ENCODE data around the gene ZNF180. TPM values are rescaled to one million over a fixed set of nuclear protein-coding genes. Genes with fewer than 3 reads are reported as not detected.

Gene ZNF180
- total RNA-seq, 1 donor, result 9.4 TPM

- TF ChIP-seq, protein P1, sequence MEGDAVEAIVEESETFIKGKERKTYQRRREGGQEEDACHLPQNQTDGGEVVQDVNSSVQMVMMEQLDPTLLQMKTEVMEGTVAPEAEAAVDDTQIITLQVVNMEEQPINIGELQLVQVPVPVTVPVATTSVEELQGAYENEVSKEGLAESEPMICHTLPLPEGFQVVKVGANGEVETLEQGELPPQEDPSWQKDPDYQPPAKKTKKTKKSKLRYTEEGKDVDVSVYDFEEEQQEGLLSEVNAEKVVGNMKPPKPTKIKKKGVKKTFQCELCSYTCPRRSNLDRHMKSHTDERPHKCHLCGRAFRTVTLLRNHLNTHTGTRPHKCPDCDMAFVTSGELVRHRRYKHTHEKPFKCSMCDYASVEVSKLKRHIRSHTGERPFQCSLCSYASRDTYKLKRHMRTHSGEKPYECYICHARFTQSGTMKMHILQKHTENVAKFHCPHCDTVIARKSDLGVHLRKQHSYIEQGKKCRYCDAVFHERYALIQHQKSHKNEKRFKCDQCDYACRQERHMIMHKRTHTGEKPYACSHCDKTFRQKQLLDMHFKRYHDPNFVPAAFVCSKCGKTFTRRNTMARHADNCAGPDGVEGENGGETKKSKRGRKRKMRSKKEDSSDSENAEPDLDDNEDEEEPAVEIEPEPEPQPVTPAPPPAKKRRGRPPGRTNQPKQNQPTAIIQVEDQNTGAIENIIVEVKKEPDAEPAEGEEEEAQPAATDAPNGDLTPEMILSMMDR (IDR thresholded peaks at IDR 0.05; ENCODE audit: extremely low read depth, low read depth, low read length), result no peak
- Histone ChIP-seq H3K79me2 (ENCODE audit: insufficient read depth, low read length) (no peaks in the 10 kb centered on the region), H4K20me1 (ENCODE audit: insufficient read depth, low read length) (no peaks in the 10 kb centered on the region), H2AFZ (ENCODE audit: low read length) (no peak overlapping the region), H3K4me2 (ENCODE audit: insufficient read depth, low read length) (no peak overlapping the region), H3K4me1 (ENCODE audit: insufficient read depth, low read length) (no peaks in the 10 kb centered on the region), H3K4me3 (ENCODE audit: insufficient read depth, low read length) (no peak overlapping the region), H3K27ac (ENCODE audit: low read depth, low read length) (no peak overlapping the region), H3K27me3 (ENCODE audit: insufficient read depth, low read length) (peaks cover 6% of the 10 kb centered on the region), H3K36me3 (ENCODE audit: insufficient read depth, low read length) (no peaks in the 10 kb centered on the region), H3K9me3 (ENCODE audit: low read depth, low read length) (no peaks in the 10 kb centered on the region)
- DNase-seq (ENCODE audit: insufficient read length, low spot score, missing footprints), result no peak
Observed at GRCh38 chr19:44525721-44526430, 25.6 kb upstream of the ZNF180 start.

- no peaks in the 10 kb centered on the region for H3K36me3 ChIP-seq (ENCODE audit: insufficient read depth, low read length)
- H2AFZ ChIP-seq (ENCODE audit: low read length), result no peak overlapping the region
- H3K4me1 ChIP-seq (ENCODE audit: insufficient read depth, low read length), result no peaks in the 10 kb centered on the region
- H3K27me3 ChIP-seq (ENCODE audit: insufficient read depth, low read length), result no peaks in the 10 kb centered on the region
- no peaks in the 10 kb centered on the region for H4K20me1 ChIP-seq (ENCODE audit: insufficient read depth, low read length)
- H3K4me3 ChIP-seq (ENCODE audit: insufficient read depth, low read length), result no peak overlapping the region
- no peak overlapping the region for H3K27ac ChIP-seq (ENCODE audit: low read depth, low read length)
- H3K79me2 ChIP-seq (ENCODE audit: insufficient read depth, low read length), result no peaks in the 10 kb centered on the region
- H3K4me2 ChIP-seq (ENCODE audit: insufficient read depth, low read length), result no peak overlapping the region
- no peak for DNase-seq (ENCODE audit: insufficient read length, low spot score, missing footprints)
- H3K9me3 ChIP-seq (ENCODE audit: low read depth, low read length), result no peaks in the 10 kb centered on the region
- TF ChIP-seq, protein P1 (IDR thresholded peaks at IDR 0.05; ENCODE audit: extremely low read depth, low read depth, low read length), result no peak
Observed at GRCh38 chr19:44521370-44521769, 21.0 kb upstream of the ZNF180 start.

- H3K4me1 ChIP-seq (ENCODE audit: insufficient read depth, low read length), result no peaks in the 10 kb centered on the region
- no peak overlapping the region for H3K27ac ChIP-seq (ENCODE audit: low read depth, low read length)
- TF ChIP-seq, protein P1 (IDR thresholded peaks at IDR 0.05; ENCODE audit: extremely low read depth, low read depth, low read length), result no peak
- H2AFZ ChIP-seq (ENCODE audit: low read length), result no peak overlapping the region
- no peak overlapping the region for H3K4me3 ChIP-seq (ENCODE audit: insufficient read depth, low read length)
- H3K27me3 ChIP-seq (ENCODE audit: insufficient read depth, low read length), result no peaks in the 10 kb centered on the region
- DNase-seq (ENCODE audit: insufficient read length, low spot score, missing footprints), result no peak
- no peaks in the 10 kb centered on the region for H3K9me3 ChIP-seq (ENCODE audit: low read depth, low read length)
- H4K20me1 ChIP-seq (ENCODE audit: insufficient read depth, low read length), result no peaks in the 10 kb centered on the region
- H3K4me2 ChIP-seq (ENCODE audit: insufficient read depth, low read length), result no peak overlapping the region
- H3K79me2 ChIP-seq (ENCODE audit: insufficient read depth, low read length), result no peaks in the 10 kb centered on the region
- no peaks in the 10 kb centered on the region for H3K36me3 ChIP-seq (ENCODE audit: insufficient read depth, low read length)
Observed at GRCh38 chr19:44517146-44517545, 16.8 kb upstream of the ZNF180 start.

DNA sequence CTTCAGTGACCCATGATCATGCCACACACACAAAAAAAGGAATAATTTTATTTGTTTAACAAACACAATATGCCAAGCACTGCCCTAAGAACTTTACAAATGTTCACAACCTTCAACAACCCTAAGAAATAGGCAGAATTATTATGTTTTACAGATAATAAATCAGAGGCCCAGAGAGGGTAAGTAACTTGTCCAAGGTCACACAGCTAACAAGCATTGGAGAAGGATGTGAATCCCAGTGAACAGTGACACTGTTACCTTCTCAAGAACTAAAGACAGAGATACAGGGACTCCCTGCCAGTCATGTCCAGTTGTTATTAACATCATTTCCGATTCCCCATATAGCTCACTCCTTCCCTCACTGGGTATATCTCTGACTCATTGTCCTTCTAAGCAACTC lies 15.6 kb upstream of the ZNF180 start:
- no peak overlapping the region for H3K4me3 ChIP-seq (ENCODE audit: insufficient read depth, low read length)
- H3K4me2 ChIP-seq (ENCODE audit: insufficient read depth, low read length), result no peak overlapping the region
- H3K36me3 ChIP-seq (ENCODE audit: insufficient read depth, low read length), result no peaks in the 10 kb centered on the region
- H3K27me3 ChIP-seq (ENCODE audit: insufficient read depth, low read length), result no peaks in the 10 kb centered on the region
- no peaks in the 10 kb centered on the region for H3K4me1 ChIP-seq (ENCODE audit: insufficient read depth, low read length)
- no peaks in the 10 kb centered on the region for H4K20me1 ChIP-seq (ENCODE audit: insufficient read depth, low read length)
- H3K9me3 ChIP-seq (ENCODE audit: low read depth, low read length), result no peaks in the 10 kb centered on the region
- H3K79me2 ChIP-seq (ENCODE audit: insufficient read depth, low read length), result no peaks in the 10 kb centered on the region
- no peak for DNase-seq (ENCODE audit: insufficient read length, low spot score, missing footprints)
- TF ChIP-seq, protein P1 (IDR thresholded peaks at IDR 0.05; ENCODE audit: extremely low read depth, low read depth, low read length), result no peak
- no peak overlapping the region for H2AFZ ChIP-seq (ENCODE audit: low read length)
- H3K27ac ChIP-seq (ENCODE audit: low read depth, low read length), result no peak overlapping the region
